Testis (tissue), 3 donors: ENCODE measurements around the gene ZNF280B. TPM values are rescaled to one million over a fixed set of nuclear protein-coding genes. Genes with fewer than 3 reads are reported as not detected.

Source experiments
- DNase-seq: peaks from one replicate; pipeline ENCODE4 v3.0.0-alpha.2; 2019
- H3K27ac ChIP-seq, 2 donors: fragments of 200-600 bp; sonication (generic); one replicate each; pipeline ENCODE4 v1.5.1; 2019
- H3K27me3 ChIP-seq: fragments of 200-600 bp; sonication (generic); one replicate; pipeline ENCODE4 v1.5.1; 2019
- H3K36me3 ChIP-seq: fragments of 200-600 bp; sonication (generic); one replicate; pipeline ENCODE4 v1.5.1; 2017; ENCODE audit warnings: low read depth; ENCODE audit errors: missing control alignments
- H3K4me1 ChIP-seq: fragments of 200-600 bp; sonication (generic); one replicate; pipeline ENCODE4 v1.5.1; 2019
- H3K4me3 ChIP-seq, 2 donors: fragments of 200-600 bp; sonication (generic); one replicate each; pipeline ENCODE4 v1.5.1; 2017 to 2019
- H3K9me3 ChIP-seq: fragments of 200-600 bp; sonication (generic); one replicate; pipeline ENCODE4 v1.5.1; 2017
- CTCF ChIP-seq, 3 experiments: fragments of 450-650 bp in 2 of 3; fragments of 200-600 bp in 1 of 3; sonication (generic) in 1 of 3; IDR thresholded peaks; one replicate each; pipeline ENCODE4 v1.5.1; 2016 to 2019; ENCODE audit warnings: antibody characterized with exemption in 3 of 3, mild to moderate bottlenecking in 2 of 3, moderate library complexity in 1 of 3
- POLR2A ChIP-seq: fragments of 450-650 bp; IDR thresholded peaks from one replicate; pipeline ENCODE4 v1.6.1; 2017; ENCODE audit warnings: antibody characterized with exemption, mild to moderate bottlenecking, moderate library complexity
- WGBS, 2 donors: methylation state at CpG; one replicate each; pipeline ENCODE4 v1.1.5; 2018; 5-methylcytosine and 5-hydroxymethylcytosine counted together
- intact Hi-C: fragments of 100-400 bp; cut with DNase I; formaldehyde crosslinking; loops from one replicate; pipeline ENCODE4 v1.15.1; 2023; ENCODE audit warnings: low total_unique reads
- polyA plus RNA-seq: library from polyadenylated mRNA; stranded (reverse); fragments of 350-450 nt; fragmentation: Illumina TruSeq; extraction: RNeasy Lipid Tissue Mini Kit (QIAGEN cat#74804); gene quantifications from one replicate; pipeline ENCODE4 v1.2.3, GENCODE V29; 2014; ENCODE audit warnings: low read depth, low replicate concordance; ENCODE audit not compliant: insufficient read depth
- total RNA-seq, 2 donors: library from RNA; depleted of rRNA; stranded (reverse); fragments of >200 nt; gene quantifications; one replicate each; pipeline ENCODE4 v1.2.3, GENCODE V29; 2016

Gene ZNF280B
- total and polyA plus RNA-seq, 3 donors from 2014 or later = 22.8 to 73.3 (median 51.2) TPM

DNA sequence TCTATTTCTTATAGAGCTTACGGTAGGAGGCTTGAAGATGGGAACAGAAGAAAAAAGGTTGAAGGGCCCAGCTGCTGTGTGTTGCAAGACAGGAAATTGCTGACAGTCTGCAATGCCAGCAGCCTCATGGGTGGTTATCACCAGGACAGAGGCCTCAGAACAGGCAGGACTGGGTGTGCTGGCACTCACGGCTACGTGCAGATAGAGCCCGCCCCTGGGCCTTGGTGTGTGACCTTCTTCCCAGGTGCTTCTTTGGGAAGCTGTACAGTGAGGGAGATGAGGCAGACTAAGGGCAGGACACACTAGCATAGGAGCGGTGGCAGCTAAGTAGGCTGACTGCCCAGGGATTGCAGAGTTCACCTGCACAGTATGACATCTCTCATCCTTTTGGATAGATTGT lies 37.9 kb upstream of the ZNF280B start:
- TF ChIP-seq CTCF (IDR thresholded peaks at IDR 0.05) (no peak), POLR2A (no peak)
- H3K27ac ChIP-seq = no peak overlapping the region
- no peak overlapping the region for H3K4me3 ChIP-seq
- no peaks in the 10 kb centered on the region for H3K36me3 ChIP-seq
- no peak for DNase-seq
- no peaks in the 10 kb centered on the region for H3K27me3 ChIP-seq
- WGBS, 2 donors = 61 to 66% methylated on average over 2 to 5 of the region's 5 CpGs
- H3K4me1 ChIP-seq = no peaks in the 10 kb centered on the region
- H3K9me3 ChIP-seq = no peaks in the 10 kb centered on the region
- intact Hi-C loops = no loop called here

DNA sequence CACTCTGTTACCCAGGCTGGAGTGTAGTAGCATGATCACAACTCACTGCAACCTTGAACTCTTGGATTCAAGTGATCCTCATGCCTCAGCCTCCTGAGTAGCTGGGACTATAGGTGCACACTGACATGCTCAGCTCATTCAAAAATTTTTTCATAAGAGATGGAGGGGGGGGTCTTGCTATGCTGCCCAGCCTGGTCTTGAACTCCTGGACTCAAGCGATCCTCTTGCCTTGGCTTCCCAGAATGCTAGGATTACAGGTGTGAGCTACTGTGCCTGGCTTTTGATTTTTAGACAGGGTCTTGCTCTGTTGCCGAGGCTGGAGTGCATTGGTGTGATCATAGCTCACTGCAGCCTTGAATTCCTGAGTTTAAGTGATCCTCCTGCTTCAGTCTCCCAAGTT lies 36.5 kb upstream of the ZNF280B start:
- DNase-seq = no peak
- H3K27ac ChIP-seq = no peak overlapping the region
- no peaks in the 10 kb centered on the region for H3K9me3 ChIP-seq
- H3K27me3 ChIP-seq = no peaks in the 10 kb centered on the region
- no peak overlapping the region for H3K4me3 ChIP-seq
- H3K36me3 ChIP-seq = no peaks in the 10 kb centered on the region
- intact Hi-C loops = no loop called here
- TF ChIP-seq CTCF (IDR thresholded peaks at IDR 0.05) (no peak), POLR2A (no peak)
- H3K4me1 ChIP-seq = no peaks in the 10 kb centered on the region
- WGBS, 2 donors = 87 to 97% methylated on average over 2 of the region's 2 CpGs

GRCh38 chr22:22538226-22538989 lies 29.9 kb upstream of the ZNF280B start:
- no peak for DNase-seq
- Histone ChIP-seq H3K27ac (no peak overlapping the region), H3K4me3 (no peak overlapping the region), H3K4me1 (no peaks in the 10 kb centered on the region), H3K36me3 (no peaks in the 10 kb centered on the region), H3K9me3 (no peaks in the 10 kb centered on the region), H3K27me3 (no peaks in the 10 kb centered on the region)
- TF ChIP-seq CTCF (IDR thresholded peaks at IDR 0.05) (no peak), POLR2A (no peak)
- WGBS, 2 donors = 82 to 87% methylated on average over 7 of the region's 7 CpGs
- intact Hi-C loops = no loop called here

DNA sequence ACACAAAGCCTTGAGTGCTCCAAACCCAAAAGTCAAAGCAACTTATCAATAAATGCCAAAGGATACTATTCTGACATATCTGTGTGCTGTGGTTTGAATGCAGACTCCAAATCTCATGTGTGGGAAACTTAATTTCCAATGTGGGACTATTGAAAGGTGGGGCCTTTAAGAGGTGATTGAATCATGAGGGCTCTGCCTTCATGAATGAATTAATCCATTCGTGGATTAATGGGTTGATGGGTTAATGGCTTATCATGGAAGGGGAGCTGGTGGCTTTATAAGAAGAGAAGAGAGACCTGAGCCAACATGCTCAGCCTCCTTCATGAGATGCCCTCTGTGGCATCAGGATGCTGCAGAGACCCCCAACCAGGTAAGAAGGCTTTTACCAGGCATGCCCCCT lies 28.4 kb upstream of the ZNF280B start:
- Histone ChIP-seq H3K27me3 (no peaks in the 10 kb centered on the region), H3K4me3 (no peak overlapping the region), H3K36me3 (no peaks in the 10 kb centered on the region), H3K27ac (no peak overlapping the region), H3K9me3 (no peaks in the 10 kb centered on the region), H3K4me1 (no peaks in the 10 kb centered on the region)
- intact Hi-C loops = no loop called here
- DNase-seq = no peak
- no peak for TF ChIP-seq CTCF (IDR thresholded peaks at IDR 0.05)
- TF ChIP-seq POLR2A = no peak
- 58 to 63% methylated on average over 1 of the region's 1 CpG for WGBS, 2 donors

DNA sequence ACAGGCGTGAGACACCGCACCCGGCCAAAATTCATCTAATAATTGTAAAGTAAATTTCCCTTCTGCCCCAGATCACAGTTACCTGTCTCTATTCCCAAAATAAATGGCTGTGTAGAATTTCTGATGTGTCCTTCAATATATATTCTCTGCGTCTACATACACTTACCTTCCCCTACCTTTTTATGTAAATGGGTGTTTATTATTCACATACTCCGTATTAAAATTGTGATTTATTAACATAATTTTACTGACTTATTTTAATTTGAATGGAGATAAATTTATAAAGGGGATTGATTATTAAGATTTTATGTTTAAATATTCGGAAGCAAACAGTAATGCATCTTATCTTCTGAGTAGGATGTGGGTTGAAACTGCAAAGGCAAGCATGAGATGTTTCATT lies 28.0 kb upstream of the ZNF280B start:
- Histone ChIP-seq H3K4me3 (no peak overlapping the region), H3K27me3 (no peaks in the 10 kb centered on the region), H3K9me3 (no peaks in the 10 kb centered on the region), H3K36me3 (no peaks in the 10 kb centered on the region), H3K4me1 (no peaks in the 10 kb centered on the region), H3K27ac (no peak overlapping the region)
- WGBS, 2 donors = 82% methylated on average over 6 of the region's 6 CpGs
- intact Hi-C loops = no loop called here
- no peak for TF ChIP-seq POLR2A
- no peak for TF ChIP-seq CTCF (IDR thresholded peaks at IDR 0.05)
- DNase-seq = no peak
